GM12874 (cell line): ENCODE results near the gene SLC47A2.

Experiments used
- TF ChIP-seq, protein P1 (sequence below): IDR thresholded peaks from 2 replicates; pipeline ENCODE4 v1.5.1; 2011; ENCODE audit warnings: low read depth, mild to moderate bottlenecking, control low read depth, low read length, moderate library complexity; ENCODE audit not compliant: insufficient read depth

Gene SLC47A2

DNA sequence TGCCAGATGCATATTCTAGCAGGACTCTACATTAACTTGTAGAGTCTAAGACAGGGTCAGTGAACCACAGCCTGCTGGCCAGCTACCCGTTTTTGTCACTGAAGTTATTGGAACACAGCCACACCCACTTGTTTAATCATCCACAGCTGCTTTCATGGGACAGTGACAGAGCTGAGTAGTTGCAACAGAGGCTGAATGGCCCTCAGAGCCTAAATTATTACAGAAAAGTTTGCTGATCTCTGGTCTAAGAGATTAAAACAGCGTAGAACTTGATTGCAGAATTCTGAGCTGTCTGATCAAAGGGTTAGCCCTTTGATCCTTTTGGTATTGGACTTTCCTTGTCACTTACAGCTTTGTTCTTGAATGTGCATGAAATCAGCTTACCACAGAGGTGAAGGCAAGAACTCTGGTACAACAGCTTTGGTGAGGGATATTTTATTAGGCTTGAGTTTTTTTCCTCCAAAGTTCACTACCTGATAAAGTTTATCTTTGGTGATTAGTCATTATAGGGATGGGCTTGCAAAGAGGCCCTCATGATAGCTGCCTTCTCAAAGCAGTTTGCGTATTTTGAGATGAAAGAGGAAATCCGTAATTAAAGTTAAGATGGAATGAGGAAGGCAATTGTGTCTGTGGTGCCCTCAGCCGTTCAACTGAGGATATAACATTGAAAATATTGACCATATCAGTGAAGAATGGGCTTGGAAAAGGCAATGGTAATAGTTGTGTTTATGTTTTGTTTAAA, 44.2 kb downstream of the SLC47A2 start:
- TF ChIP-seq, protein P1, sequence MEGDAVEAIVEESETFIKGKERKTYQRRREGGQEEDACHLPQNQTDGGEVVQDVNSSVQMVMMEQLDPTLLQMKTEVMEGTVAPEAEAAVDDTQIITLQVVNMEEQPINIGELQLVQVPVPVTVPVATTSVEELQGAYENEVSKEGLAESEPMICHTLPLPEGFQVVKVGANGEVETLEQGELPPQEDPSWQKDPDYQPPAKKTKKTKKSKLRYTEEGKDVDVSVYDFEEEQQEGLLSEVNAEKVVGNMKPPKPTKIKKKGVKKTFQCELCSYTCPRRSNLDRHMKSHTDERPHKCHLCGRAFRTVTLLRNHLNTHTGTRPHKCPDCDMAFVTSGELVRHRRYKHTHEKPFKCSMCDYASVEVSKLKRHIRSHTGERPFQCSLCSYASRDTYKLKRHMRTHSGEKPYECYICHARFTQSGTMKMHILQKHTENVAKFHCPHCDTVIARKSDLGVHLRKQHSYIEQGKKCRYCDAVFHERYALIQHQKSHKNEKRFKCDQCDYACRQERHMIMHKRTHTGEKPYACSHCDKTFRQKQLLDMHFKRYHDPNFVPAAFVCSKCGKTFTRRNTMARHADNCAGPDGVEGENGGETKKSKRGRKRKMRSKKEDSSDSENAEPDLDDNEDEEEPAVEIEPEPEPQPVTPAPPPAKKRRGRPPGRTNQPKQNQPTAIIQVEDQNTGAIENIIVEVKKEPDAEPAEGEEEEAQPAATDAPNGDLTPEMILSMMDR, result no peak

DNA sequence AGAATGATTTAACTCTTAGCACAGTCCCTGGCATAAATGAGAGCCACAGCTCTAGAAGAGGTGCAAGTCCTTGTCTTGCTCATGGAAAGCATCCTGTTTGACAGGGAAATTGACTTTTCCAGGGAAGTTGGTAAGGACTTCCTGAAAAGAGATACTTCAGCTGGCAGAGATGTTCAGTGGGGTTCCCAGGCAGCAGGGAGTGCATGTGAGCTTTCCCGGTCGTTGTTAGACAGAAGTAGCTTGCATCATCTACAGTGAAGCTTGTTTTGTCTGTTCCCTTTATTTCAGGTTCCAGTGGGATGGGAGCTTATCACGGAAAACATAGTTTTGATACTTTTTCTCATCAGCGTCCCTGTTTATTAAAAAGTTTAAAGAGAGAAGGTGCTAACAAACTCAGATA, 45.0 kb downstream of the SLC47A2 start:
- TF ChIP-seq, protein P1, result no peak

- TF ChIP-seq, protein P1, result no peak
These were observed 45.5 kb downstream of the SLC47A2 start for GRCh38 chr17:19670908-19671307.

DNA sequence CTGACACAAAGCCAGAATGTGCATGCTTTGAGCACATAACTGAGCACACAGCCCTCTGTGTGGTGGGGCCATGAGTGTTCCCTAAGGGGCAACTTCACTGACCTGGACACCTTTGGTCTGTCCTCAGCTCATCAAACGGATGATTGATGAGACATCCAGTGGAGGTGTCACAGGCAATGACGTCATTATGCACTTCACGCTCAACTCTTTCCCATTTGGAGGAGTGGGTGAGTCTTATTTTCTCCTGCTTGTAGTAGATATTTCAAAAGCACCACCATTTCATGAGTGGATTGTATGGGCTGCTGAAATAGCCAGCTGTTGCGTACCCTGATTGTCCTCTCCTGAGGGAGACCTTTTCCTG, 51.6 kb downstream of the SLC47A2 start:
- TF ChIP-seq, protein P1, result no peak

DNA sequence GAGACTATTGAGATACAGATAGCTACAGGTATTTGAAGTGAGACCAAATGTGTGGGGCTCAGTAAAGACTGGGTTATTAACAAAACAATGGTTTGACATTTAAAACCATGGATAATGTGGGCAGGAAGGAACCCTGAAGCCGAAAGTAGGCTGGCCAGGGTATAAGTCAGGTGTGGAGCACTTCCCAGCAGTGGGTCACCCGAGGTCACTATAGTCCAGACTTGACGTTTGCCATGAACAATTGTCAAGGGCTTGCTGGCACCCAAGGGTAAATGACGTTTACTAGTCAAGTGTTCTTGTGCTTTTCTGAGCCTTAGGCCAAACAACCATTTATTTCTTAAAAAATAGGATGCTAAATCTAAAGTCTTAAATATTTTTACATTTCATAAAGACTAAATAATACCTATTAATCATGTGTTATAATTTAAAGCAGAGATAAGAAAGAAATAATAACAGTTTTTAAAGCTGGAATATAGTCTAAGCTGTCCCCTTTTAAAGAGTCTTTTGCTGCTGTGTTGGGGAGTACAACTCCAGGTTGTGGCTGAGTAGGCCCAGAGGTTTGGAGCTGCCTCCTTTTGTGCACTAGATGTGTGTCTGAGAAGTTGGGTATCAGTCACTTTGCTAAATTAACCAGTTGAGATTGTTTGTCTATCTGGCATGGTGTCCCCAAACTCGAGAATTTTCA, 52.1 kb downstream of the SLC47A2 start:
- TF ChIP-seq, protein P1, result no peak

- TF ChIP-seq, protein P1, result no peak
These were observed 53.3 kb downstream of the SLC47A2 start for GRCh38 chr17:19663097-19663496.

DNA sequence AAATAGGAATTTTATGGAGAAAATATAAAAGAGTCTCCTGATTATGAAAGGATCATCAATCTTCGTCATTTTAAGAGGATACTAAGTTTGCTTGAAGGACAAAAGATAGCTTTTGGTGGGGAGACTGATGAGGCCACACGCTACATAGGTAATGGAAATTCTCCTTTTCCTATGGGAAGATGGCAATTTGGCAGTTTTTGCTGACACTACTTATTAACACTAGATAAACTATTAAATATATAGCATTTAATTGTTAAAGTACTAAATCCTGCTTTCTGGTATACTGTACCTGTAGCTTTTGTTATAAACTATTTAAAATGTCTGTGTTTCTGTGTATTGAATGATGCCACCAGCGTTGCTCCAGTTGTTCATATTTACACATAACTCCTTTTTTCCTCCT, 55.3 kb downstream of the SLC47A2 start:
- TF ChIP-seq, protein P1, result no peak
